H1 (cell line): ENCODE results near the gene C14orf132. TPM values are rescaled to one million over a fixed set of nuclear protein-coding genes. Genes with fewer than 3 reads are reported as not detected.

ENCODE experiments used
- CTCF ChIA-PET: fragments of 300-600 bp; sonication (Branson Sonifier 250); formaldehyde crosslinking; loops from one replicate; lab custom pipeline; 2021; ENCODE audit not compliant: partially characterized antibody; lab: Charles Lee
- POLR2A ChIA-PET: fragments of 300-600 bp; sonication (Branson Sonifier 250); formaldehyde crosslinking; loops from one replicate; lab custom pipeline; 2021; ENCODE audit warnings: inconsistent platforms; ENCODE audit not compliant: partially characterized antibody; lab: Charles Lee
- DNase-seq, 2 experiments: peaks; one replicate each; pipeline versions ENCODE4 v3.0.0 to v3.0.0-alpha.2; 2010 to 2022; ENCODE audit warnings: low spot score in 2 of 2, low read depth in 1 of 2, mixed read lengths in 1 of 2
- FAIRE-seq: peaks from 2 replicates; lab custom pipeline; 2011; peaks lifted over from hg19 to GRCh38; lab: Jason Lieb, UNC
- H2AFZ ChIP-seq: 2 replicates; pipeline ENCODE4 v1.8.1; 2012; ENCODE audit warnings: low read length, inconsistent platforms
- H2AK5ac ChIP-seq: 2 replicates; pipeline ENCODE4 v1.6.1; 2013; ENCODE audit warnings: low read depth, low read length
- H2BK120ac ChIP-seq: replicated peaks from 2 replicates; pipeline ENCODE3; 2013; ENCODE audit warnings: low read depth, low read length, inconsistent platforms
- H2BK12ac ChIP-seq: 2 replicates; pipeline ENCODE4 v1.6.1; 2013; ENCODE audit warnings: low read depth, low read length
- H2BK15ac ChIP-seq: 2 replicates; pipeline ENCODE4 v1.6.1; 2013; ENCODE audit warnings: low read length
- H2BK20ac ChIP-seq: 2 replicates; pipeline ENCODE4 v1.6.1; 2013; ENCODE audit warnings: low read length
- H2BK5ac ChIP-seq: 2 replicates; pipeline ENCODE4 v1.6.1; 2013; ENCODE audit warnings: low read depth, low read length
- H3K14ac ChIP-seq: 2 replicates; pipeline ENCODE4 v1.6.1; 2013; ENCODE audit warnings: inconsistent platforms; ENCODE audit not compliant: insufficient read length
- H3K18ac ChIP-seq: 2 replicates; pipeline ENCODE4 v1.6.1; 2013; ENCODE audit warnings: low read length; ENCODE audit errors: extremely low read depth
- H3K23ac ChIP-seq: 2 replicates; pipeline ENCODE4 v1.6.1; 2013; ENCODE audit warnings: inconsistent platforms; ENCODE audit not compliant: insufficient read length
- H3K23me2 ChIP-seq: 2 replicates; pipeline ENCODE4 v1.6.1; 2013; ENCODE audit warnings: low read depth, low read length
- H3K27ac ChIP-seq: 2 replicates; pipeline ENCODE4 v1.6.1; 2011; ENCODE audit warnings: low read depth, low read length, inconsistent platforms
- H3K27me3 ChIP-seq, 4 experiments: replicated peaks in 1 of 4; 1 replicate in 1 of 4; 2 replicates in 3 of 4; pipeline versions ENCODE4 v1.6.1 to v1.8.1; 2011 to 2013; ENCODE audit warnings: low read length in 3 of 4, mild to moderate bottlenecking in 3 of 4, inconsistent platforms in 2 of 4, mixed read lengths in 2 of 4, moderate library complexity in 1 of 4; ENCODE audit not compliant: control insufficient read depth in 3 of 4, insufficient read depth in 3 of 4; ENCODE audit errors: extremely low read depth in 1 of 4
- H3K36me3 ChIP-seq, 4 experiments: 2 replicates each; pipeline versions ENCODE4 v1.6.1 to v1.8.1; 2011 to 2013; ENCODE audit warnings: mild to moderate bottlenecking in 4 of 4, low read length in 3 of 4, moderate library complexity in 2 of 4, control low read depth in 1 of 4, inconsistent platforms in 1 of 4; ENCODE audit not compliant: insufficient read depth in 4 of 4, control insufficient read depth in 2 of 4
- H3K4ac ChIP-seq: replicated peaks from 2 replicates; pipeline ENCODE3; 2013; ENCODE audit warnings: low read length, low read depth, mixed read lengths, inconsistent platforms; ENCODE audit not compliant: insufficient read length
- H3K4me1 ChIP-seq, 4 experiments: replicated peaks in 1 of 4; 1 replicate in 1 of 4; 2 replicates in 3 of 4; pipeline versions ENCODE4 v1.6.1 to v1.8.1; 2011 to 2013; ENCODE audit warnings: low read length in 3 of 4, inconsistent platforms in 2 of 4, mixed read lengths in 1 of 4; ENCODE audit not compliant: insufficient read depth in 4 of 4, control insufficient read depth in 3 of 4
- H3K4me2 ChIP-seq, 2 experiments: 2 replicates each; pipeline versions ENCODE4 v1.6.1 to v1.8.1; 2011 to 2013; ENCODE audit warnings: low read depth in 2 of 2, low read length in 2 of 2, control low read depth in 1 of 2, inconsistent platforms in 1 of 2, mild to moderate bottlenecking in 1 of 2; ENCODE audit not compliant: insufficient read depth in 1 of 2
- H3K4me3 ChIP-seq, 4 experiments: fragments of 200-600, 300-600 bp in 1 of 4; sonication (generic), shearing (Covaris generic), sonication (Bioruptor Twin) in 1 of 4; 2 replicates each; pipeline versions ENCODE4 v1.5.1 to v1.8.1; 2011 to 2016; ENCODE audit warnings: low read length in 4 of 4, low read depth in 3 of 4, control low read depth in 2 of 4, inconsistent platforms in 2 of 4, mild to moderate bottlenecking in 2 of 4, mixed read lengths in 1 of 4, moderate library complexity in 1 of 4; ENCODE audit not compliant: insufficient read depth in 2 of 4; ENCODE audit errors: extremely low read depth in 1 of 4
- H3K56ac ChIP-seq: replicated peaks from 2 replicates; pipeline ENCODE3; 2013; ENCODE audit warnings: low read depth, mild to moderate bottlenecking, mixed read lengths, low read length, inconsistent platforms; ENCODE audit not compliant: insufficient read length
- H3K79me1 ChIP-seq: 2 replicates; pipeline ENCODE4 v1.6.1; 2013; ENCODE audit warnings: low read depth, low read length, control low read depth
- H3K79me2 ChIP-seq, 2 experiments: 2 replicates each; pipeline versions ENCODE4 v1.6.1 to v1.8.1; 2012 to 2013; ENCODE audit warnings: low read length in 2 of 2, mild to moderate bottlenecking in 2 of 2, inconsistent platforms in 1 of 2; ENCODE audit not compliant: insufficient read depth in 2 of 2, control insufficient read depth in 1 of 2
- H3K9ac ChIP-seq, 4 experiments: replicated peaks in 1 of 4; 1 replicate in 1 of 4; 2 replicates in 3 of 4; pipeline versions ENCODE4 v1.6.1 to v1.8.1; 2011 to 2013; ENCODE audit warnings: low read depth in 3 of 4, low read length in 3 of 4, control low read depth in 2 of 4, mild to moderate bottlenecking in 2 of 4, moderate library complexity in 2 of 4, inconsistent platforms in 1 of 4; ENCODE audit errors: extremely low read depth in 1 of 4
- H3K9me3 ChIP-seq, 2 experiments: 2 replicates each; pipeline versions ENCODE4 v1.6.1 to v1.8.1; 2012 to 2013; ENCODE audit warnings: mild to moderate bottlenecking in 2 of 2, moderate library complexity in 2 of 2, control low read depth in 1 of 2, inconsistent platforms in 1 of 2, low read depth in 1 of 2, low read length in 1 of 2, mixed read lengths in 1 of 2; ENCODE audit not compliant: insufficient read depth in 2 of 2
- H4K20me1 ChIP-seq, 2 experiments: replicated peaks in 1 of 2; 2 replicates each; pipeline versions ENCODE3 to v1.8.1; 2011 to 2013; ENCODE audit warnings: inconsistent platforms in 2 of 2, low read length in 2 of 2, mild to moderate bottlenecking in 1 of 2; ENCODE audit not compliant: insufficient read depth in 2 of 2, control insufficient read depth in 1 of 2
- H4K5ac ChIP-seq: 2 replicates; pipeline ENCODE4 v1.6.1; 2013; ENCODE audit warnings: low read length, low read depth, mixed read lengths, inconsistent platforms; ENCODE audit not compliant: insufficient read length
- H4K8ac ChIP-seq: 2 replicates; pipeline ENCODE4 v1.8.0; 2013; ENCODE audit warnings: mild to moderate bottlenecking, moderate library complexity, low read length, inconsistent platforms; ENCODE audit not compliant: insufficient read depth; ENCODE audit errors: extremely low read depth
- H4K91ac ChIP-seq: replicated peaks from 2 replicates; pipeline ENCODE3; 2013; ENCODE audit warnings: low read length, mixed read lengths, inconsistent platforms; ENCODE audit not compliant: insufficient read length
- CBX5 ChIP-seq: fragments of 300-800, 300-1000 bp; sonication (generic); IDR thresholded peaks from 2 replicates; pipeline ENCODE4 v1.7.1; 2016; ENCODE audit warnings: antibody characterized with exemption, low read length, low read depth
- CHD1 ChIP-seq: IDR thresholded peaks from 2 replicates; pipeline ENCODE4 v1.6.1; 2012; ENCODE audit warnings: low read depth, low read length, improper control_type of control experiment
- HDAC2 ChIP-seq, 2 experiments: fragments of 300-600 bp in 1 of 2; sonication (generic) in 1 of 2; IDR thresholded peaks; 2 replicates each; pipeline ENCODE4 v1.6.1; 2011 to 2012; ENCODE audit warnings: low read depth in 2 of 2, low read length in 2 of 2, mild to moderate bottlenecking in 2 of 2, moderate library complexity in 2 of 2, borderline replicate concordance in 1 of 2, inconsistent platforms in 1 of 2
- NANOG ChIP-seq: IDR thresholded peaks from 2 replicates; pipeline ENCODE4 v1.6.1; 2011; ENCODE audit warnings: low read length, low read depth, mild to moderate bottlenecking, inconsistent platforms; ENCODE audit not compliant: insufficient read depth, poor library complexity, severe bottlenecking
- RAD21 ChIP-seq, 2 experiments: IDR thresholded peaks in 1 of 2; conservative IDR thresholded peaks in 1 of 2; 2 replicates each; pipeline ENCODE4 v1.6.1; 2011; ENCODE audit warnings: low read depth in 2 of 2, low read length in 2 of 2, improper control_type of control experiment in 1 of 2, inconsistent platforms in 1 of 2, mild to moderate bottlenecking in 1 of 2, moderate library complexity in 1 of 2
- RFX5 ChIP-seq: IDR thresholded peaks from 2 replicates; pipeline ENCODE4 v1.6.1; 2011; ENCODE audit warnings: low read depth, low read length, improper control_type of control experiment, borderline replicate concordance
- RNF2 ChIP-seq: fragments of 200-900, 300-1000 bp; sonication (generic); IDR thresholded peaks from 2 replicates; pipeline ENCODE4 v1.7.1; 2016; ENCODE audit warnings: borderline replicate concordance, low read depth, mild to moderate bottlenecking, antibody characterized with exemption, low read length; ENCODE audit not compliant: poor library complexity, severe bottlenecking; ENCODE audit errors: missing control alignments
- SP2 ChIP-seq: IDR thresholded peaks from 2 replicates; pipeline ENCODE4 v1.6.1; 2012; ENCODE audit warnings: mild to moderate bottlenecking, low read length, inconsistent platforms
- TAF7 ChIP-seq: optimal IDR thresholded peaks from 2 replicates; pipeline ENCODE3; 2011; ENCODE audit warnings: low read depth, mild to moderate bottlenecking, inconsistent platforms, low read length, moderate library complexity, borderline replicate concordance
- TCF12 ChIP-seq: IDR thresholded peaks from 2 replicates; pipeline ENCODE4 v1.6.1; 2011; ENCODE audit warnings: low read depth, mild to moderate bottlenecking, low read length
- TEAD4 ChIP-seq: IDR thresholded peaks from 2 replicates; pipeline ENCODE4 v1.6.1; 2012; ENCODE audit warnings: low read depth, low read length, inconsistent platforms, mixed read lengths
- WGBS, 2 experiments: shearing (Covaris generic) in 1 of 2; methylation state at CpG; one replicate each; pipeline versions ENCODE4 v1.1.6 to v1.1.7; 2013 to 2015; ENCODE audit warnings: low lambda C conversion rate in 2 of 2, mixed read lengths in 2 of 2, inconsistent platforms in 1 of 2, low coverage in 1 of 2, missing lambda C conversion rate in 1 of 2; ENCODE audit not compliant: insufficient replicate concordance in 2 of 2, insufficient coverage in 1 of 2, insufficient read length in 1 of 2; ENCODE audit errors: extremely low coverage in 1 of 2, missing lambda C conversion rate in 1 of 2; 5-methylcytosine and 5-hydroxymethylcytosine counted together
- polyA plus RNA-seq, 7 experiments: library from polyadenylated mRNA; depleted of rRNA in 3 of 7; stranded (reverse) in 5 of 7; unstranded in 2 of 7; fragments of >200 nt in 5 of 7; fragments of 200-250 nt in 2 of 7; gene quantifications; 1 replicate in 5 of 7; 2 replicates in 1 of 7; 4 replicates in 1 of 7; pipeline versions ENCODE4 v1.2.1 to v1.2.3, GENCODE V29; 2011 to 2013; ENCODE audit warnings: missing spikeins in 2 of 7, mixed read lengths in 2 of 7
- total RNA-seq: library from RNA; stranded (reverse); fragmentation: NEBNext Ultra II Directional; extraction: Animal tissue kit (Norgen Biotek cat#: 25700); gene quantifications from 2 replicates; pipeline ENCODE4 v1.2.1, GENCODE V29; 2021
- TF ChIP-seq, protein P1 (sequence below): IDR thresholded peaks from 2 replicates; pipeline ENCODE4 v1.6.1; 2012; ENCODE audit warnings: inconsistent platforms

C14orf132 gene
- total and polyA plus RNA-seq, 2 of the 8 experiments (the other 6 are each of a cell fraction or from before 2014, with no cell fraction given): 11.7 to 32.5 TPM

DNA sequence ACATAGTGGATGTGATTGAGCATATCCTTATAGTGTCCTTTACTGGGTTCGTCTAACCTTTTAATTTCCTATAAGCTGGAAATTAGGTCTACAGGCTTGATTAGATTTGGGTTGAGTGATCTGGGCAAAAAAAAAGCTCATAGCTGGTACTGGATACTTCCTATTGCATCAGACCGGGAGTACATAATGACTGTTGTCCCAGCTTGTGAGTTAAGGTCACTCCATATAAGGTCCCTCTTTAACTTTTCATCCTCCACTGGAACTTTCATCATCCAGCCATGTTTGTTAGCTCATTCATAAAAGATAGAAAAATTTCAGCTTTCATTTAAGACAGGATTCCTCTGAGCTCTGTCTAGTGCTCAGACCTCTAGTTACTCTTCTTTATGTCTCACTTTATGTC is 80.8 kb downstream of the C14orf132 start:
- H4K8ac ChIP-seq: no peak overlapping the region
- no peak overlapping the region for H2AFZ ChIP-seq
- 94% methylated on average over 2 of the region's 2 CpGs; no CpG with 5 or more reads in 1 of the 2 experiments for WGBS, 2 experiments
- TF ChIP-seq HDAC2 (IDR thresholded peaks at IDR 0.05; ENCODE audit: borderline replicate concordance in 1 of 2, low read depth in 2 of 2, low read length in 2 of 2) (no peak), RFX5 (no peak), RAD21 (IDR thresholded peaks at IDR 0.05 in 1 of 2, conservative IDR thresholded peaks at IDR 0.05 in 1 of 2; ENCODE audit: low read depth in 2 of 2, low read length in 2 of 2) (no peak), RNF2 (no peak), TAF7 (no peak), NANOG (no peak), TCF12 (no peak), SP2 (no peak), TEAD4 (no peak), CBX5 (no peak), CHD1 (no peak)
- TF ChIP-seq, protein P1, sequence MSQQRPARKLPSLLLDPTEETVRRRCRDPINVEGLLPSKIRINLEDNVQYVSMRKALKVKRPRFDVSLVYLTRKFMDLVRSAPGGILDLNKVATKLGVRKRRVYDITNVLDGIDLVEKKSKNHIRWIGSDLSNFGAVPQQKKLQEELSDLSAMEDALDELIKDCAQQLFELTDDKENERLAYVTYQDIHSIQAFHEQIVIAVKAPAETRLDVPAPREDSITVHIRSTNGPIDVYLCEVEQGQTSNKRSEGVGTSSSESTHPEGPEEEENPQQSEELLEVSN: no peak

More for the DNA sequence above, 80.8 kb downstream of the C14orf132 start:
- Histone ChIP-seq H4K20me1 (no peaks in the 10 kb centered on the region), H4K5ac (no peak overlapping the region), H4K91ac (no peak overlapping the region), H2BK120ac (no peak overlapping the region), H3K56ac (no peak overlapping the region), H3K4me2 (no peak overlapping the region), H3K4me3 (no peak overlapping the region), H3K9me3 (peaks cover 6 to 8% of the 10 kb centered on the region in 2 experiments; a peak in 2 of 4 replicates), H3K14ac (no peak overlapping the region), H3K4me1 (no peaks in the 10 kb centered on the region), H2BK12ac (no peak overlapping the region), H3K4ac (no peak overlapping the region), H3K36me3 (no peaks in the 10 kb centered on the region), H3K79me2 (no peaks in the 10 kb centered on the region), H2AK5ac (no peak overlapping the region), H2BK5ac (no peak overlapping the region), H3K9ac (no peak overlapping the region), H3K27ac (no peak overlapping the region), H3K23me2 (no peaks in the 10 kb centered on the region), H2BK20ac (no peak overlapping the region), H3K79me1 (no peaks in the 10 kb centered on the region), H3K23ac (no peak overlapping the region), H3K27me3 (no peaks in the 10 kb centered on the region), H2BK15ac (no peak overlapping the region), H3K18ac (no peak overlapping the region)
- CTCF ChIA-PET: interaction anchor here (0.8 to 2.8 kb wide), 8 partner anchors 8 to 554 kb away, joined by 3 to 13 read pairs (median 4); no protein-coding TSS in a partner anchor
- POLR2A ChIA-PET: interaction anchor here (0.6 kb wide), 1 partner anchor 208 kb away, joined by 4 read pairs; no protein-coding TSS in a partner anchor
- FAIRE-seq (no peak), DNase-seq (no peak)
